HEK293 (cell line): Measurements from ENCODE around the gene LGI4.

Source experiments
- ZBTB17 ChIP-seq: fragments of 450-650 bp; formaldehyde crosslinking; IDR thresholded peaks from 2 replicates; pipeline ENCODE4 v1.5.1; 2016; ENCODE audit warnings: missing biosample characterization, missing genetic modification characterization
- ZNF138 ChIP-seq: fragments of 450-650 bp; formaldehyde crosslinking; IDR thresholded peaks from 2 replicates; pipeline ENCODE4 v1.5.1; 2016; ENCODE audit warnings: missing biosample characterization, missing genetic modification characterization, borderline replicate concordance
- ZNF660 ChIP-seq: fragments of 450-650 bp; IDR thresholded peaks from 2 replicates; pipeline ENCODE4 v1.5.1; 2018; ENCODE audit warnings: missing biosample characterization, mild to moderate bottlenecking, missing genetic modification characterization
- TF ChIP-seq, protein P1 (sequence below): fragments of 450-650 bp; formaldehyde crosslinking; IDR thresholded peaks from 2 replicates; pipeline ENCODE4 v1.5.1; 2016; ENCODE audit warnings: missing biosample characterization, missing genetic modification characterization

GRCh38 chr19:35085947-35086346, 48.9 kb downstream of the LGI4 start:
- TF ChIP-seq, protein P1, sequence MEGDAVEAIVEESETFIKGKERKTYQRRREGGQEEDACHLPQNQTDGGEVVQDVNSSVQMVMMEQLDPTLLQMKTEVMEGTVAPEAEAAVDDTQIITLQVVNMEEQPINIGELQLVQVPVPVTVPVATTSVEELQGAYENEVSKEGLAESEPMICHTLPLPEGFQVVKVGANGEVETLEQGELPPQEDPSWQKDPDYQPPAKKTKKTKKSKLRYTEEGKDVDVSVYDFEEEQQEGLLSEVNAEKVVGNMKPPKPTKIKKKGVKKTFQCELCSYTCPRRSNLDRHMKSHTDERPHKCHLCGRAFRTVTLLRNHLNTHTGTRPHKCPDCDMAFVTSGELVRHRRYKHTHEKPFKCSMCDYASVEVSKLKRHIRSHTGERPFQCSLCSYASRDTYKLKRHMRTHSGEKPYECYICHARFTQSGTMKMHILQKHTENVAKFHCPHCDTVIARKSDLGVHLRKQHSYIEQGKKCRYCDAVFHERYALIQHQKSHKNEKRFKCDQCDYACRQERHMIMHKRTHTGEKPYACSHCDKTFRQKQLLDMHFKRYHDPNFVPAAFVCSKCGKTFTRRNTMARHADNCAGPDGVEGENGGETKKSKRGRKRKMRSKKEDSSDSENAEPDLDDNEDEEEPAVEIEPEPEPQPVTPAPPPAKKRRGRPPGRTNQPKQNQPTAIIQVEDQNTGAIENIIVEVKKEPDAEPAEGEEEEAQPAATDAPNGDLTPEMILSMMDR, result no peak
- no peak for TF ChIP-seq ZBTB17 (tag by site-specific recombination)
- no peak for TF ChIP-seq ZNF138 (tag by site-specific recombination)
- no peak for TF ChIP-seq ZNF660 (tag by site-specific recombination)
